HG03097 (cell line): Measurements from ENCODE around the gene CACNA2D2.

Source experiments
- ATAC-seq: cut with Tn5 transposase; IDR thresholded peaks from one replicate; pipeline ENCODE4 v1.9.1; 2021; ENCODE audit not compliant: unreplicated experiment, low FRiP score

The CACNA2D2 gene

DNA sequence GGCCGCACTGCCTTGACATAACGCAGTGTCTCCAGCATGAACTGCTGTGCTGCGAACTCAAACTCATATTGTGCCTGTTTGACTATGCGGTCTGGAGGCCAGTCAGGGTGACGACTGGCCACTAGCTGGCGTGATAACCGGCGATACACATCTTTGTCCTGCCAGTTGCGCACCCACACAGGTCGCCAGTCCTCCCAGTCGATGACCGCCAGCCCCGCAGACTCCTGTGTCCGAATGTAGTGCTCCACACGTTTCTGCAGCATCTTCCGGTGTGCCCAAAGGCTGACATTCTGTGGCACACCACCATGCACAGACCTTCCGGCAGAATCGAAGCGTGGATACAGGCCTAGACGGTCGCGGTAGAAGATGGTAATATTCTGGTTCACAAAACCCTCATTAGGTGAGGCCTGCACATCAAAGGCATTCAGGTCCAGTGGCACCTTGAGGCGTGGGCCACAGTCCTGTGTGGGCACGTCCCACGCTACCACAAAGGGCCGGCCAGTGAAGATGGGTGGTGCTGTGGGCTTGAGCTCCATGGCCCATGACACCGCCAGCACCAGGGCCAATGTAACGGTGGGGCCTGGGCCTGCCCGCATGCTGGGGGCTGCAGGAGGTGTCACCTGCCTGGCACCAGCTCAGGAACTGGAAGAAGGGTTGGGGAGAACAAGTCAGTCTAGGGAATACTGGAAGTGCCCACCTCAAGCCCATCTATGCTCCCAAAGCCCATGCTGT, 183.4 kb downstream of the CACNA2D2 start:
- ATAC-seq: no peak

DNA sequence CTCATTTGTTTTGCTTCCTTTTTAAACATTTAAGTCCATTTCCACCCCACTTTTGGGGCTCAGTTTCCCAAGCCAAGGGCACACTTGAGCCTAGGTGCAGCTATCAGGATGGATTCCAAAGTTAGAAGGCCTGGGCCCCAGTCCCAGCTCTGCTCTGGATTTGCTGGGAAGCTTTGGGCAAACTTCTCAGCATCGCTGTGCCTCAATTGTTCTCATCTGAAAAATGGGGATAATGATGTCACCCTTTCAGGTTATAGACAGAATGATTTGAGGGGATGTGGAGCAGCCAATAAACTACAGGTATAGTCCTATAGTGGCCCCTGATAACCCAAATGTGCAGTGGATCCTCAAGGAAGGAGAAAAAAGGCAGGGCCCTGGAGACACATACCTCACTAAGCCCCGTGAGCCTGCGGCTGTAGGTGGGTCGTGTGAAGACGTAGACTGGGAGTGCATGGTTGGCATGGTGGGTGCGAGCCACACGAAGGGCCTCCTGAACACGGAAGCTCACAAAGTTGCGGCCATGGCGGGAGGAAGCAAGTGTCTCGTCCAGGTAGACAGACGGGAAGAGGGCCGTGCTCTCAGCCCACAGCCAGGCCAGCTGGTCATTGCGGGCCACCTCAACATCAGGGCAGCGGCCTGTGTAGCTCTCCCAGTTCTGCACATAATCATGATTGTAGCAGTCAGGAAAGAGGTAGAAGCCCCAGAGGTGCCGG, 184.1 kb downstream of the CACNA2D2 start:
- ATAC-seq: no peak

DNA sequence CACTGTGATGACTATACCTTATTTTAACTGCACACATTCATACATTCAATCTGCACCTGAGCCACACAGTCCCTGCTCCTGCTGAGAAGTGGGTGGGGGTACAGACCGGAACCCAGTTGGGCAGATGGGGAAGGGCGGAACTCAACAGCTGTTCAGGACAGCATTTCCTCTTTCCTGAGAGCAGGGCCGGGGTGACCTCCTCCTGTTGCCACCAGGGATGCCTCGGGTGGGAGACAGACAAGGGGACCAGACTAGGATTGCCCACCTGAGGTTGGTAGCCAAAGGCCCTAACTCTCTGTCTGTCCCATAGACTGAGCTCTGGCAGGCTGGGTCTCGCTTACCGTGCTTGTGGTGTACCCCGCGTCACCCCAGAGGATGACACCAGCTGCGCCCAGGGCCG, 184.8 kb downstream of the CACNA2D2 start:
- no peak for ATAC-seq

DNA sequence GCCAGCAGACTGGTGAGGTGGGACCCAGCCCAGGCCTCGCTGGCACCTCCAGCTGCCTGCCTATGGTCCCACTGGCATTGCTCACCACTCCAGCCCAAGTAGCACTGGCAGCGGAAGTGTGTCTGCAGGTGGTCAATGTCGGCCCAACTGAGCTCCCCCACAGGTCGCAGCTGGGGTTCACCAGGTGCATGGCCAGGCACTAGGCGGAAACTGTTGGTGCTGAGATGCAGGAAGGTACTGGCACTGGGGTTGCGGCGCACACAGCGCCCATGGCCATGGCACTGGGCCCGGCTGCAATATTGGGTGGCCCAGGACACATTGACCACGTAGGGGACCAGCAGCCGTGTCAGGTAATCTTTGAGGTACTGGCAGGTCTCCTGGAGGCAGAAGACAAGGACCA, 185.3 kb downstream of the CACNA2D2 start:
- ATAC-seq: no peak

DNA sequence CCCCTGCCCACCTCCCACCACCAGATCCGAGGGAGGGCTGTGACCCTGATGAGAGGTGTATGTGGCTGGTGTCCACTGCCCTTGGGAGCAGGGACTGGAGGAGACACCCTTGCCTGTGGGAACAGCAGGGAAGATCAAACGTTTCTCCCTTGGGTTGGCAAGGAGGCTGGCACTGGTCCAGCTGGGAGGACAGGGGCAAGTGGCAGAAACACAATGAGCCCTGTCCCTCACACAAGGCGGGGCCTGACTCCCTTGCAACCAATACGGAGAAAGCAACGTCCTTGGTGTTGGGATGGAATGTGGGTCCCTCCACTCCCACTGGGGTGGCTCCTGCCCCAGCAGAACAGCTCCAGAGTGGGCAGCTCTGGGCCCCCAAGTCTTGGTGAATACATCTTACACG, 186.1 kb downstream of the CACNA2D2 start:
- ATAC-seq: no peak

DNA sequence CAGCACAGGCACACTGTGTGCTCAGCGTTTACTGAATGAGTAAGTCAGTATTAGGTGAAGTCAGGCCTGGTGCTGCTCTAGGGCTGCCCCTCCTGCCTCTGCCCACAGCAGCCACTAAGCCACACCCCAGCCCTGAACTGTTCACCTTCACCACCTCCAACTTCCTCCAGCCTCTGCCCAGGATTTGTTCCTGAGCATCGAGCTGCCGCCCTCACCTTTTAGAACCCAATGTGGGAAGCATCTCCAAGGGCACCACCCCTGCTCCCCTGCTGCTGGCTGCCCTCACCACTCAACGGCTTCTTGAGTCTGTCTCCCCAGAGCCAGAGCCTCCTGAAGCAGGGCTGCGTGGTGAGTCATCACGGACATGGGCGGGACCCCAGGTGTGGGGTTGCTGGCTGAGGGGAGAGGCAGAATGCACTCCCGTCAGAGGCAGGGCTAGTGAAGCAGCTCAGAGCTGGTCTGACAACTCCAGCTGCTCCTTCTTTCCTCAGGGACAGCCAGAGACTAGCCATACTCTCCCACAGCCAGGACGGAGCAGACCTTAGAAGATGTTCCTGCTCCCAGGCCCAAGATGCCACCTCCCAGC, 186.7 kb downstream of the CACNA2D2 start:
- ATAC-seq: no peak

DNA sequence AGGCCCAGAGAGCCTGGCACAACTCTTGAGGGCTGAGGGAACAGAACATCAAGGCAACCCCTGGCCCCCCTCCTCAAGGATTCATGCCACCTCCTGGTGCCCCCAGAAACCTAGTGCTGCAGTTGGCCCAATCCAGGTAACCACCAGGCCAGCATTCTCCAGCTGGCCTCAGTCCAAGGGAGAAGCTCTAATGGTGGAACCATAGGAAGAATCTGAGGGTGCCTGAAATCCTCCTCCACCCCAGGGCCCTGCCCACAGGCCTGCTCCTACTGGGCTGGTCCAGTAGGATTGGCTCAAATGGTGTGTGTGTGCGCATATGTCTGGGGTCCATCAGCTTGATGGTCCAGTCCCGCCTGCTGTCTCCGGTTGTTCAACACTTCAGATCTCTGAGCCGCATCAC, 188.6 kb downstream of the CACNA2D2 start:
- ATAC-seq: no peak

DNA sequence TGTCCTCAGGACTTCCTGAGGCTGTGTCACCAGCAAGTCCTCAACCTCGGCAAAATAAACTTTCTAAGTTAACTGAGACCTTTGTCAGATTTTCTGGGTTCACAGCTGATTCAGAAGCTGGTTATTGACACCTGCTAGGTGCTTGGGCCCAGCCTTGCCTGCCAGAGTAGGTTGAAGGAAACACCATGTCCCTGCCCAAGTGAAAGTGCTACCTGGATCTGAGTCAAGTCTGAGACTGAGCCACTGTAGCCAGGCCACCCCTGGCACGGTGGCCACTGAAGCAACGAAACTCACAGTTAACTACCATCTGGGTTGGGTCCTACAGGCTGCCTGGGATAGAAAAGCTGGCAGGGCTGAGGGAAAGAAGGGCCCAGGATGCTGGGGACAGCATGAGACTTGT, 189.1 kb downstream of the CACNA2D2 start:
- ATAC-seq: no peak
